HG03460 (cell line): ENCODE data around the gene KRTAP1-1.
"Not testable (repeated sequence)": the region's sequence is repeated elsewhere in the genome, so short reads cannot be mapped to it uniquely, and the experiment has no call there.

Source experiments
- ATAC-seq: cut with Tn5 transposase; IDR thresholded peaks from one replicate; pipeline ENCODE4 v1.9.1; 2021; ENCODE audit not compliant: unreplicated experiment

KRTAP1-1 gene

GRCh38 chr17:41040783-41041571 is at the start of gene KRTAP1-1:
KRTAP1-1 (minus strand) TSS chr17:41041450; CDS start chr17:41041397, 53 bp downstream.
- ATAC-seq, result not testable (repeated sequence)

DNA sequence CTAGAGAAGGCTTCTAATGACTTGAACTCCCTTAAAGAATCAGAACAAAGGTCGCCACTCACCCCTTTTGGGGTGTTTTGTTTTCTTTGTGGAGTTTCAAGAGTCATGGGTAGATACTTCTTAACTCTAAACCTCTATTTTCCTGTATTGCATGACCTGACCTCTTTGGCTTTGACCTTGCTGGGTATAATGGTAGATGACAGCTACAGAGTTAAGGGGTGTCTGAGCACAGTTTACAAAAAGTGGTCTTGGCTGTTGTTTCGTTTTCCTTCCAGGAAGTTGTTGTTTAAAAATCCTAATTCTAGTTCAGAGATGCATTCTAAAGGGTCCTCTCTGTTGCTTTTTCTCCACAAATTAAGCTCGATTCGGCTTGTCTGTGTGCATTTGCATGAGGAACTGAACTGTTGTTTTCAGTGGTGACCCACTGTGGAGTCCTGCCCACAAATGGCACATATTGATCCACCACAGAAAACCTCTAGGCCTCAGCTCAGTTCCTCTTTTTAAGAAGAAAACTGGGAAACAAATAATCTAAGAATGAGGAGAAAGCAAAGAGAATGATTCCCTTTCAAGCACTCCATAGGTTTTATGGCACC is 47.6 kb upstream of the KRTAP1-1 start:
- ATAC-seq, result not testable (repeated sequence)

- not testable (repeated sequence) for ATAC-seq
Measured at GRCh38 chr17:41084100-41084856, 43.0 kb upstream of the KRTAP1-1 start, which contains the start of gene KRTAP4-7. KRTAP4-7 (plus strand) TSS chr17:41084150; CDS start chr17:41084207, 57 bp downstream.

GRCh38 chr17:41083427-41083826 is 42.2 kb upstream of the KRTAP1-1 start:
- ATAC-seq, result not testable (repeated sequence)

- ATAC-seq, result no peak
Measured at GRCh38 chr17:41082626-41083025, 41.4 kb upstream of the KRTAP1-1 start.

DNA sequence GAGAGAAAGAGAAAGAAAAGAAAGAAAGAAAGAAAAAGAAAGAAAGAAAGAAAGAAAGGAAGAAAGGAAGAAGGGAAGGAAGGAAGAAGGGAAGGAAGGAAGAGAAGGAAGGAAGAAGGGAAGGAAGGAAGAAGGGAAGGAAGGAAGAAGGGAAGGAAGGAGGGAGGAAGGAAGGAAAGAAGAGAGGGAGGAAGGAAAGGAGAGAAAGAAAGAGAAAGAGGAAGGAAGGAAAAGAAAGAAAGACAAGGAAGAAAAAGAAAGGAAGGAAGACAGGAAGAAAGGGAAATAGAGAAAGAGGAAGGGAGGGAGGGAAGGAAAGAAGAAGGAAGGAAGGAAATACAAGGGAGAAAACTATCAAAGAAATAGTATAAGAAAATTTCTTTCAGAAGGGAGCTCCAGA is 35.5 kb upstream of the KRTAP1-1 start:
- ATAC-seq, result no peak

DNA sequence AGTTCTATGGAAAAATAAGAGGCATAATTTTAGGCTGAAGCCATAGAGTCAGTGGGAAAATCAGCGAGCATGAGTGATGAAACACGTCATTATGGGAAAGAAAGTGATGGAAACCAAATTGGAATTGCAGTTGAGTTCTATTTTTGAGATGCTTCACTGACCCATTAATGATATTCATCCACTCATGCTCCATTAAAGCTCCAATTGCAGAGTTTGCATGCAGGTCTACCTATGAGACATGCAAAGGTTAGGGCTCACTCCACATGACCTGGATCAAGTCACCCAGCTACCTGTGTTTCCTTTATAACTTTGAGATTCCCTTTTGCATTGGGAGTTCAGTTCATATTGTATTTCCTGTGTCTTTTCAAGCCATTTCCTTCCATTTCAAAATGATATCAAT is 32.4 kb upstream of the KRTAP1-1 start:
- ATAC-seq, result no peak

GRCh38 chr17:41071606-41072360 is 30.5 kb upstream of the KRTAP1-1 start:
- ATAC-seq, result no peak

- no peak for ATAC-seq
Measured at GRCh38 chr17:41069031-41069430, 27.8 kb upstream of the KRTAP1-1 start.

DNA sequence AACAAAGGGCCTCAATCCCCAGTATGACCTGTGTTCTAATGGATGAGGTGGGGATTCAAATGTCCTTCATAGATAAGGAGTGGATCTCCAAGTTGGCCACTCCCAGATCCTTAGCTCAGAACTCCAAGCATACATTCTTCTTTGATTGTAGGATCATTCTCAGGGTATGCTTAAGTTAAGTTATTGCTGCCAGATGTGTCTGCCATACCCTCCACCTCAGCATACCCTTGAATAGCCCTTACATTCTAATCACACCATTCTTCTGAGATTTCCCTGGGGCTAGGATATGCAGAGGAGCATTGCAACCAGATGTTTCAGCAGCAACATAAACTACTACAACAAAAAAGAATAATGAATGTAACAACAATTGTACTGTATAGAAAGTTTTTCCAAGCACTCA is 26.0 kb upstream of the KRTAP1-1 start:
- ATAC-seq, result no peak

- no peak for ATAC-seq
Measured at GRCh38 chr17:41065829-41066624, 24.8 kb upstream of the KRTAP1-1 start, which contains the start of gene KRTAP2-4. KRTAP2-4 (minus strand) TSS chr17:41065879; CDS start chr17:41065845, 34 bp downstream.

- ATAC-seq, result not testable (repeated sequence)
Measured at GRCh38 chr17:41065016-41065689, 23.9 kb upstream of the KRTAP1-1 start.

- ATAC-seq, result no peak
Measured at GRCh38 chr17:41064301-41064700, 23.1 kb upstream of the KRTAP1-1 start.

- ATAC-seq, result no peak
Measured at GRCh38 chr17:41063449-41063848, 22.2 kb upstream of the KRTAP1-1 start.

- ATAC-seq, result no peak
Measured at GRCh38 chr17:41061964-41062363, 20.7 kb upstream of the KRTAP1-1 start.

- ATAC-seq, result no peak
Measured at GRCh38 chr17:41060052-41060604, 18.9 kb upstream of the KRTAP1-1 start, which contains the start of gene KRTAP2-3. KRTAP2-3 (minus strand) TSS chr17:41060114; CDS start chr17:41060050, 64 bp downstream.

GRCh38 chr17:41059276-41060051 is 18.2 kb upstream of the KRTAP1-1 start:
- ATAC-seq, result not testable (repeated sequence)

DNA sequence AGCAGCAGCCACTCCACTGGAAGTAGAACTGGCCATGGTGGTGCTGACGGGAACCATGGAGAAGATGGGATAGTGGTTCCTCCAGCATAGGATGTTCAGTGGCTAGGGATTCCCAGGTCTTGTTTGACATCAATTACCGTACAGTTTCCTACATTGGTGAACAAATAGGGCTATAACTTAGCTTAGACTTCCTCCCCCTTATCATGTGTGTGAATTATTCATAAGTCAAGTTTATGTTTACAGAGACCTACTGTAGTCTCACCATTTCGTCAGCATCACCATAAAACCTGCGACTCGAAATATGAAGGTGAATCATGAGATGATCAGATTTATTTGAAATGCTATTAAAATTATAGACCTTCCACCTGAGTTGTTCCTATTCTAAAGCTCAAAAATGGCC is 17.5 kb upstream of the KRTAP1-1 start:
- ATAC-seq, result no peak
